ENCODE data around the gene C1orf232. TPM values are rescaled to one million over a fixed set of nuclear protein-coding genes. Genes with fewer than 3 reads are reported as not detected.
A peak's percentile ranks its signal among the peaks of the same experiment; 100 is the strongest.

The C1orf232 gene
- total and polyA plus RNA-seq, 2 of the 4 experiments (the other 2 are of a cell fraction) = not detected

GRCh38 chr1:26160527-26161414, 8.0 kb downstream of the C1orf232 start:
- H4K91ac ChIP-seq (ENCODE audit: insufficient read depth, low read depth, low read length) = no peak overlapping the region
- H2BK20ac ChIP-seq (ENCODE audit: low read depth, low read length) = no peak overlapping the region
- intact Hi-C loops (cut with micrococcal nuclease) = no loop called here
- H3K36me3 ChIP-seq (ENCODE audit: control insufficient read depth, insufficient read depth, low read length) = no peaks in the 10 kb centered on the region
- peak overlapping the region; percentile 54 for H3K4me2 ChIP-seq (ENCODE audit: low read depth, low read length)
- H2AK9ac ChIP-seq (replicated peaks; ENCODE audit: low read depth, low read length, poor library complexity) = no peak overlapping the region
- peaks cover 4% of the 10 kb centered on the region for H3K4me1 ChIP-seq (ENCODE audit: control insufficient read depth, insufficient read depth, low read length)
- H3K4ac ChIP-seq (ENCODE audit: low read depth, low read length) = no peak overlapping the region
- BruUV-seq (replicated peaks) = no TSS peak
- H3K9ac ChIP-seq (ENCODE audit: low read depth, low read length) = no peak overlapping the region
- peak overlapping the region; percentile 89 for H2AFZ ChIP-seq (replicated peaks; ENCODE audit: low read length, poor library complexity)
- H4K8ac ChIP-seq (ENCODE audit: low read depth in 2 of 2, low read length in 2 of 2) = no peak overlapping the region
- no peak overlapping the region for H3K27ac ChIP-seq (ENCODE audit: insufficient read depth, low read length)
- peaks cover 40% of the 10 kb centered on the region; the same call in 1 of the 2 replicates for H3K27me3 ChIP-seq (ENCODE audit: control insufficient read depth, insufficient read depth, low read length)
- no peaks in the 10 kb centered on the region for H3K9me3 ChIP-seq (ENCODE audit: control insufficient read depth, insufficient read depth, low read length)
- no peak overlapping the region for H2BK120ac ChIP-seq (ENCODE audit: low read depth, low read length)
- H2BK5ac ChIP-seq (ENCODE audit: low read depth, low read length, poor library complexity, severe bottlenecking) = no peak overlapping the region
- no peaks in the 10 kb centered on the region for H3K79me1 ChIP-seq (ENCODE audit: low read depth in 1 of 2, low read length in 2 of 2)
- 28% methylated on average over 4 of the region's 18 CpGs; no CpG with 5 or more reads in 1 of the 2 experiments for WGBS, 2 experiments (ENCODE audit: extremely low coverage in 2 of 2, insufficient read length in 1 of 2)
- ChIA-PET POLR2A (ENCODE audit: unreplicated experiment) (no interaction called here), CTCF (interaction anchor here (0.5 kb wide), 1 partner anchor 139 kb away, joined by 3 read pairs; no protein-coding TSS in a partner anchor)
- DNase-seq (no peak), ATAC-seq (ENCODE audit: low read depth) (no peak)
- 0 out of 2 replicates have a peak overlapping the region, but pooled peaks have one; percentile 41 for H3K4me3 ChIP-seq (ENCODE audit: insufficient read depth, low read depth, low read length)
- no peak overlapping the region for H3K56ac ChIP-seq (ENCODE audit: extremely low read depth, insufficient read depth, low read length)
- in situ Hi-C loops (cut with MboI; ENCODE audit: low sequenced_read_pairs) = no loop called here
- H4K5ac ChIP-seq (ENCODE audit: low read depth, low read length) = no peak overlapping the region
- no peaks in the 10 kb centered on the region for H3K9me1 ChIP-seq (ENCODE audit: insufficient read depth, low read length)
- H3K14ac ChIP-seq (replicated peaks; ENCODE audit: low read depth, low read length) = no peak overlapping the region
- TF ChIP-seq NFE2L2 (IDR thresholded peaks at IDR 0.05; ENCODE audit: low read depth, low read length) (no peak), RFX5 (IDR thresholded peaks at IDR 0.05; ENCODE audit: low read depth, low read length) (no peak), SMC3 (IDR thresholded peaks at IDR 0.05; ENCODE audit: low read depth, low read length) (no peak), MAZ (IDR thresholded peaks at IDR 0.05; ENCODE audit: borderline replicate concordance, low read depth, low read length) (no peak), CHD1 (IDR thresholded peaks at IDR 0.05; ENCODE audit: low read depth, low read length) (no peak), RCOR1 (IDR thresholded peaks at IDR 0.05; ENCODE audit: insufficient replicate concordance, low read length) (no peak), BHLHE40 (IDR thresholded peaks at IDR 0.05; ENCODE audit: low read depth, low read length) (no peak), FOS (IDR thresholded peaks at IDR 0.05; ENCODE audit: low read depth, low read length) (no peak), MAFK (IDR thresholded peaks at IDR 0.05; ENCODE audit: low read depth, low read length) (no peak)
- TF ChIP-seq, protein P1, sequence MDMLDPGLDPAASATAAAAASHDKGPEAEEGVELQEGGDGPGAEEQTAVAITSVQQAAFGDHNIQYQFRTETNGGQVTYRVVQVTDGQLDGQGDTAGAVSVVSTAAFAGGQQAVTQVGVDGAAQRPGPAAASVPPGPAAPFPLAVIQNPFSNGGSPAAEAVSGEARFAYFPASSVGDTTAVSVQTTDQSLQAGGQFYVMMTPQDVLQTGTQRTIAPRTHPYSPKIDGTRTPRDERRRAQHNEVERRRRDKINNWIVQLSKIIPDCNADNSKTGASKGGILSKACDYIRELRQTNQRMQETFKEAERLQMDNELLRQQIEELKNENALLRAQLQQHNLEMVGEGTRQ (IDR thresholded peaks at IDR 0.05; ENCODE audit: low read depth, low read length) = no peak
- TF ChIP-seq, protein P2, sequence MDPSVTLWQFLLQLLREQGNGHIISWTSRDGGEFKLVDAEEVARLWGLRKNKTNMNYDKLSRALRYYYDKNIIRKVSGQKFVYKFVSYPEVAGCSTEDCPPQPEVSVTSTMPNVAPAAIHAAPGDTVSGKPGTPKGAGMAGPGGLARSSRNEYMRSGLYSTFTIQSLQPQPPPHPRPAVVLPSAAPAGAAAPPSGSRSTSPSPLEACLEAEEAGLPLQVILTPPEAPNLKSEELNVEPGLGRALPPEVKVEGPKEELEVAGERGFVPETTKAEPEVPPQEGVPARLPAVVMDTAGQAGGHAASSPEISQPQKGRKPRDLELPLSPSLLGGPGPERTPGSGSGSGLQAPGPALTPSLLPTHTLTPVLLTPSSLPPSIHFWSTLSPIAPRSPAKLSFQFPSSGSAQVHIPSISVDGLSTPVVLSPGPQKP (IDR thresholded peaks at IDR 0.05; ENCODE audit: borderline replicate concordance, low read depth, low read length) = no peak
- TF ChIP-seq, protein P3, sequence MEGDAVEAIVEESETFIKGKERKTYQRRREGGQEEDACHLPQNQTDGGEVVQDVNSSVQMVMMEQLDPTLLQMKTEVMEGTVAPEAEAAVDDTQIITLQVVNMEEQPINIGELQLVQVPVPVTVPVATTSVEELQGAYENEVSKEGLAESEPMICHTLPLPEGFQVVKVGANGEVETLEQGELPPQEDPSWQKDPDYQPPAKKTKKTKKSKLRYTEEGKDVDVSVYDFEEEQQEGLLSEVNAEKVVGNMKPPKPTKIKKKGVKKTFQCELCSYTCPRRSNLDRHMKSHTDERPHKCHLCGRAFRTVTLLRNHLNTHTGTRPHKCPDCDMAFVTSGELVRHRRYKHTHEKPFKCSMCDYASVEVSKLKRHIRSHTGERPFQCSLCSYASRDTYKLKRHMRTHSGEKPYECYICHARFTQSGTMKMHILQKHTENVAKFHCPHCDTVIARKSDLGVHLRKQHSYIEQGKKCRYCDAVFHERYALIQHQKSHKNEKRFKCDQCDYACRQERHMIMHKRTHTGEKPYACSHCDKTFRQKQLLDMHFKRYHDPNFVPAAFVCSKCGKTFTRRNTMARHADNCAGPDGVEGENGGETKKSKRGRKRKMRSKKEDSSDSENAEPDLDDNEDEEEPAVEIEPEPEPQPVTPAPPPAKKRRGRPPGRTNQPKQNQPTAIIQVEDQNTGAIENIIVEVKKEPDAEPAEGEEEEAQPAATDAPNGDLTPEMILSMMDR (conservative IDR thresholded peaks at IDR 0.05; ENCODE audit: low read depth, low read length) = no peak
- H4K20me1 ChIP-seq (ENCODE audit: insufficient read depth, low read length) = no peaks in the 10 kb centered on the region
- no peak overlapping the region for H3K23ac ChIP-seq (ENCODE audit: low read depth, low read length)
- H2AK5ac ChIP-seq (ENCODE audit: low read depth, low read length) = no peak overlapping the region
- dilution Hi-C loops (cut with HindIII; ENCODE audit: low sequenced_read_pairs, unreplicated experiment) = no loop called here
- no peak overlapping the region for H3K18ac ChIP-seq (ENCODE audit: low read depth, low read length)
- no peak overlapping the region for H2BK15ac ChIP-seq (ENCODE audit: low read depth, low read length)

Measured in IMR-90 (cell line).